ENCODE results near the gene FAR1.
"Not testable (repeated sequence)": the region's sequence is repeated elsewhere in the genome, so short reads cannot be mapped to it uniquely, and the experiment has no call there.

FAR1 gene

DNA sequence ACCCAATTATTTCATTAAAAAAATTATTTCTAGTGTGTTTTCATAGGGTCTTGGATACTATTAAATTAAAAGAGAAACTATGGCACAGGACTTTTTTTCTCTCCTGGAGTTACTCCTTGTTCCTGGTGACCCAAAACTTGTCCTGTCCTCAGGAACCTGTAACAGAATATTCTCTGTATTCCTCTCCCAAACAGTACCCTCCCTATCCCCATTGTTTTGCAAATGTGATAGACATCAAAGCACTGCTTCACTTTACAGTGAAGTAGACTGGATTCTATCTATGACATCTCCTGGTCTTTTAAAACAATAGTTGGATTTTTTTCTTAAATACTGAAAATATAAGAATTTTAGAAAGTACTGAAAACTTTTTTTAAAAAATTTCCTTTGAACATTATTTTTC, 37.2 kb downstream of the FAR1 start:
- no peak for DNase-seq (ENCODE audit: low spot score)

DNA sequence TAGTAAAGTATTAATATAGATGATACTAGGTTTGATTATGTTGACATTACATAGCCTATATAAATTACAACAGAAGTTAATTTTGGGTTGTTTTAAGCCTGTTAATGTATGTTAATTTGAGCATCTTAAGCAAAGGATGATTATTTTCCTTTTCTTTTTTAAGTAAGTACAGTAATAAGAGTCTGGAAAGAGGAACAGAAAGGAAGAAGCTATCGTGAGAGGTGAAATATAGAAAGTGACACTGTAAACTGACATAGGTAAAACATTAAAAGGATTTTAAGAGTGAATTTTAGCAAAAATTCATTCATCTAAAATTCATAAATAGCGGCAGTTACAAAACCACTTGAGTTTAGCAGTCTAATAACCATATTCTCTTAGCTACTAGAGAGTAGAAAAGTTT, 45.5 kb downstream of the FAR1 start:
- DNase-seq (ENCODE audit: low spot score) = no peak

DNA sequence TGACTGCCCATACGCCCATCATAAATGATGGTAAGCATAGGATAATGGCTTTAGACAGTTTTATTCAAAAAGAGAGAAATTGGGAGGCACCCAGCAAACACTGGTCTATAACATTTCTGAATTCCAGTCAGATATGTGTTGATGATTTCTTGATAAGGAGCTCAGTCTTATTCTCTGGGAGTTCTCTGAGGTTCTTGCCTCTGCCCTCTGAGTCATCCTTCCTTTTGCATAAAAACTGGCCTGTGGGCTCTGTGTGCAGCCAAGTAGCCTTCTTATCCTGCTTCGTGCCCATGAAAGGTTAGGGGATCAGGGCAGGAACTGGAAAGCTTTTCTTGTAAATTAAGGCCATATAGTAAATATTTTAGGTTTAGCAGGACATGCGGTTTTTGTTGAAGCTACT, 48.9 kb downstream of the FAR1 start:
- no peak for DNase-seq (ENCODE audit: low spot score)

DNA sequence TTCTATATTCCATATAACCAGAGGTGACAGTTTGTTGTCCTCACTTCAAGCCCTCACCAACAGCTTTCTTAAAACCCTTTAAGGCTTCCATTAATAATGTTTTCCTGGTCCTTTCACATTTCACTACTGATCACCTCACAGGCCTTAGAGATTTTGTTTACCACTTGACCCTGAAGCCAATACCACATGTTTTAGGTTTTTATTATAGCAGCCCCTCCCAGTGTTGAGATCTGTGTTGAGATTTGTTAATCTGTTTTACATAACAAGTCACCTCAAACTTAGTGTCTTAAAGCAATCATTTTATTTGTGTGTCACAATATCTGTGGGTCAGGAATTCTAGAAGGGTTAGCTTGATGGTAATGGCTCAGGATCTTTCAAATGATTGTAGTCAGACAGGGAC, 49.9 kb downstream of the FAR1 start:
- no peak for DNase-seq (ENCODE audit: low spot score)

DNA sequence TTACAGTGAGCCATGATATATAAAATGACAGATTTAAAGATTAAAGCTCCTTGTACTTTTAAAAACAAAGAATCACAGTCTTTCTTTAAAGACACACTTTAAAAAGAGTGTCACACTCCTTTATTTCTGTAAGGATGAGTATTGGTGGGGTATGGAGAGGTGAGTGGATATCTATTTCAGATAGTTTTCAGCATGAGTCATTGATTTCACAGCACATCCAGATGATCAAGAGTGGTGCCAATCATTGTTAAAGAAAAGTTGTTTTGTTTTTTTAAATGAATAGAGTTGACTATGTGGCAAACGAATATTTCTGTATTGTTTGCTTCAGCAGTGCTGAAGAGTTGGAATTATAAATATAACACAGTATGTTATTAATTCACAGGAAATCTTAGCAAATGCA, 52.5 kb downstream of the FAR1 start:
- no peak for DNase-seq (ENCODE audit: low spot score)

DNA sequence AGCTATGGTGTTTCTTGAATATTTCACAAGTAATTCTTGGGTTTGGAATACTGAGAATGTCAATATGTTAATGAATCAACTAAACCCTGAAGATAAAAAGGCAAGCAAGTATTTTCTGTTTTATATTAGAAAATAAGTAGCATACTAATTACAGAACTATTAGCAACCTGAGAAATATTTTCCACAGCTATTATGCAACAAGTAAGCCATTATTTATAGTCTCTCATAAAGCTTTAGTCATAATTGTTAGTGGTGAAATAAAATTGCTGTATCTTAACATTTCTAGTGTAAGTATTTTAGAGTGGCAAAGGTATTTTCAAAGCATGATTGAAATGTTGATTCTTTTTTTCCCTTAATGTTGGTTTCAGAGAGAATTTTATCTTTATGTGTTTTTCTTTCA, 53.3 kb downstream of the FAR1 start:
- no peak for DNase-seq (ENCODE audit: low spot score)

DNA sequence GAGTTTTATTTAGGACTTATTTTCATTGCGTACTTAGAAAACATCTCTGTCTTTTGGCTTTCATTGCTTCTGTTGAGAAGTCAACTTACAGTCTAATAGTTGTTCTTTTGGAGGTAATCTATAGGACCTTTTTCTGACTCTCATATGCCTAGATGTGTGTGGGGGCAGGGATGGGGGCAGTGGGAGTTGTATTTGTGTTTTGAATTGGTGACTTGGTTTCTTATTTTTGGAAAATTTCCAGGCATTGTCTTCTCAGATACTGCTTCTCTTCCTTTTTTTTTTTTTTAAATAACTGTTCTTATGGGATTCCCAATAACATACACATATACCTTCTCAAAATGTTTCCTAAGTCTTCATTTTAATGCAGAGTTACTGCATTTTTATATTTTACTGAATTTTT, 58.0 kb downstream of the FAR1 start:
- DNase-seq (ENCODE audit: low spot score) = no peak

DNA sequence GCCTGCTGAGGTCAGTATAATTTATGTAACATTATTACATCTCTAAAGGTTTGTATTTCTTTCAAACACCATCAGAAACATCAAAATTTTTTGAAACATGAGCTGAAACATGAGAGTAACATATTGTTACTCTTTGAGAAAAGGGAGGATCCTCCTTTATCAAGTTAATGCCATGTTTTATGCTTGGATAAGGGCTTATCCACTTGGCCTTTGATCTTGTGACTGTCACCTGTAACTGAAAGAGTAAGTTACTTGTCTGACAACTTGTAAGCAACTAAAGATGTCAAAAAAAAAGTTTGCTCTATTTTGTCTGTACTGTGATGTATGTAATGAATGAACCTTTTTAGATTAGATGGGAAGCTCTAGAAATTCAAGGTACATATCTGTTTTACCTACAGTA, 59.6 kb downstream of the FAR1 start:
- no peak for DNase-seq (ENCODE audit: low spot score)

DNA sequence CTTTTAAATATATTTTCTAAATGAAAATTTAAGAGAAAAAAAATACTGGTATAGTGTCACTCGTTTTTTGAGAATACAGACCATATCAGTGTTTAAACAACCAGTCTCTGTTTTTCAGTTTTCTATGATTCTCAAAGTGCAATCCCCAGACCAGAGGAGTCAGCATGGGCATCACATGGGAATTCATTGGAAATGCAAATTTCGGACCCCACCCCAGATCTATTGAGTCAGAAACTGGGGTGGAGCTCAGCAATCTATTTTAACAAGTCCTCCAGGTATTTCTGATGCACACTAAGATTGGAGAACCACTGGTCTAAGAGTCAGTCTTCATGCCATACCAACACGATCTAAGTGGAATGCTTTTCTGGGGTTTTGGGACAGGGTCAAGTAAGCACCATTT, 66.1 kb downstream of the FAR1 start:
- no peak for DNase-seq (ENCODE audit: low spot score)

DNA sequence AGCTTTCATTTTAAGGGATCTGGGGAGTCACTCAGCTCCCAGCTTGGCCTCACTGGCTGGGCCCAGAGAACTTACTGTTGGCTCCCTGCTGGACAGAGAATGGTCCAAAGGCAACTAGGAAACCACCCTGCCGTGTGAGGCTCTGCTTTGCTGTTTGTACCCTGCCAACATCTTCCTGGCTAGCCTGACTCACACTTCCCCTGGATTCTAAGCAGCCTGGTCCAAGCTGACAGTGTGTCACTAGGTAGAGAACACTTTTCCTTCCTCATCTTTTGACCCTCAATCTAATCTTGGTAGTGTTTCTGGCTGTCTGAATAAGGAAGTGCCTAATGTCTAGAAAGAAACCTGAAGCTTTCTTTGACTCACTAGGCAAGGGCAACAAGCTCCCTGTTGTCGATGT, 76.7 kb downstream of the FAR1 start:
- DNase-seq (ENCODE audit: low spot score) = no peak

DNA sequence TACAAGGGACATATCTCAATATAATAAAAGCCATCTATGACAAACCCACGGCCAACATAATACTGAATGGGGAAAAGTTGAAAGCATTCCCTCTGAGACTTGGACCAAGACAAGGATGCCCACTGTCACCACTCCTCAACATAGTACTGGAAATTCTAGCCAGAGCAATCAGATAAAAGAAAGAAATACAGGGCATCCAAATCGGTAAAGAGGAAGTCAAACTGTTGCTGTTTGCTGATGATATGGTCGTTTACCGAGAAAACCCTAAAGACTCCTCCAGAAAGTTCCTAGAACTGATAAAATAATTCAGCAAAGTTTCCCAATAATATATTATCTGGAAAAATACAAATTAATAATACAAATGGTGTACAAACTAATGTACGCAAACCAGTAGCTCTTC, 84.8 kb downstream of the FAR1 start:
- not testable (repeated sequence) for DNase-seq (ENCODE audit: low spot score)

DNA sequence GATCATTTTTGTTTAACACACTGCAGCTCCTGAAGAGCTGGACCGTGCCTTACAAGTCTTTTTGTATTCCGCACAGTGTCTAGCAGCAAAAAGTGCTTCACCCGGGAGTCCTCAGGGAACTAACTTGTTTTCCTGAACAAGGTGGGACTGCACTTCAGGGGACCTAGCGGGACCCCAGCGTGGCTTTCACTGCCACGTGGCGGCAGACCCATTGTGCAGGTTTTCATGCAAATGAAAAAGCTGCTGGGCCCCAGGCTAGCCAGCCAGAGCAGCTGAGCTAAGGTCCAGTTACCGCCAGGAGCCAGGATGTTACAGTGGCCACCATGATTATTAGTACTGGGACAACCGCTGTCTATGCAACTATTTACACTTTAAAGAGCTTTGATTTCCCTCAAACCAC, 90.6 kb downstream of the FAR1 start:
- DNase-seq (ENCODE audit: low spot score) = no peak

DNA sequence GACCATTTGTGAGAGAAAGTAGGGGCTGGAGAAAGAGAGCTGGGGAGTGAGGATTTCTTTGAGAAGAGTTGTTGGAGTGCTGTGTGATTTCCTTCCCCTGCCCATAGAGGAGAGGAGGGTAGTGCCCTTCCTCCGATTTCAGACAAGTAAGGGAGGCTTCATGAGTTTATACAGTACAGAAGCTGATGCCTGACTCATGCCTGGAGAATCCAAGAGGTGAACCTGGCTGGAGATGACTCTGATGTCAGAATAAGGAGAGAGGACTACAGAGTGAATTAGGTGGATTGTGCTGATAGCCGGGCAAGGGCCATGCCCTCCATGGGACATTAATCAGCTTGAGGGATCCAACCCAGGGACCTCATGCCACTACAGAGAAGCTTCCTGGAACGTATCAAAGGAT, 91.6 kb downstream of the FAR1 start:
- no peak for DNase-seq (ENCODE audit: low spot score)

DNA sequence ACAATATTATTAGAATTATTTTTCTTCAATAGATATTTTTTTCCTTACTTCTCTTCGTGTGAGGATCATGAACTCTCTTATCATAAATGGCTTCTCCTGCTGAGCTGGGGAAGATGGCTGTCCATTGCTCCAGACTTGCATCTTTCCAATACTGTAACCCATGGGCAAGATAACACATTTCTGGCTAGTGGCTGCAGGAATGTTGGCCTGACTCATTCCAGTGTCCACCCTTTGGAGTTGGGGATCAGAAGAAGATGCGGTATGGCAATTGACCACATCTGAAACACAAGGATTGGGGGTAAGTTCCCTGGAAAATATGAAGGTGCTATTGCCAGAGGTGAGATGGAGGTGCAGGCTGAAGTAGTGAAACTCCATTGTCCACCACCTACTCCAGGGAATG, 92.8 kb downstream of the FAR1 start:
- DNase-seq (ENCODE audit: low spot score) = no peak

DNA sequence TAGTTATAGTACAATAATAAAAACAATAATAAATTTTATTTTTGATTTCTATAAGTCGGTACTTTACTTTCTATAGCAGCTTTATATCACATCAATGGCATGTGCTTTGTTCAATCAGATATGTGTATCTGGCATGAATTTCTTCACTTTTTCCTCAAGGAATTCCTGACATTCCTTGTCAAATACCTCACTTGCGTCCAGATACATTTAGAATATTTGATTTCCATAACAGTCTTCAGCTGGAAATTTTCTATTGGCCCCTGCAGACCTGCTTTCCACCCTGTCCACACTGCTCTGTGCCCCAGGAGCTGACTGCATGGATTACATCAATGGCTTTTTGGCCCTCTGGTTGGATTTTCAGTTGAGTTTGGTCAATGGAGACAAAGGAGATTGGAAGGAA, 93.2 kb downstream of the FAR1 start:
- no peak for DNase-seq (ENCODE audit: low spot score)

DNA sequence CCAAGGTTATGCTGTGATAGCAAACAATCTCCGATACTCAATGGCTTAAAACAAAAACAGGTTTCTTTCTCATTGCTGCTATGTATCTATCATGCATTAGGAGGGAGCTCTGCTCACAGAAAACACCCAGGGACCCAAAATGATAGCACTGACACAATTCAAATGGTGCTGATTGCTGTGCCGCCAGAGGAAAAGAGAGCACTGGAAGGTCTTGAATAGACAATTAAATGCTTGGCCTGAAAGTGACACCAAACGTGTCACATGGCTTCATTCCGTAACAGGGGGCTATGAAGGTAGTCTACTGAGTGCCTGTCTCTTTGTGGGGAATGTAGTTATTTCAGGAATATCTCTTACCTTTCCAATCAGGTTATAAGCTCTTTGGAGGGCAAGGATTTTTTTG, 94.2 kb downstream of the FAR1 start:
- no peak for DNase-seq (ENCODE audit: low spot score)

DNA sequence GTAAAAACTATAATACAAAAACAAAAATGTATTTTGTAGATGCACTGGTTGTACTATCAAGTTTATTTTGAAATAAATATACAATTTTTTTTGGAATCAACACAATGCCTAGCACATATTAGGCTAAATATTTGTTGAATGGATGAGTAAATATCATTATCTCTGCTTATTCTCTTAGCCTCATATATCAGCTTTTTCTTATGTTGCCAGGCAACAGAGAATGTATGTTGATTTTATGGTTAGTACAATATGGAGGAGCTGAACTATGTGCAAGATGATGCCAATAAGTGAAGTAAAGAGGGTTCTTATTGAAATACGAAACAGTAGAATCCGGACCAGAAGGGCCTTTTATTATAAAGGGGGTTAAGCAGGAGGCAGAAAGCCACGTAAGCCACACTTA, 94.9 kb downstream of the FAR1 start:
- DNase-seq (ENCODE audit: low spot score) = no peak

DNA sequence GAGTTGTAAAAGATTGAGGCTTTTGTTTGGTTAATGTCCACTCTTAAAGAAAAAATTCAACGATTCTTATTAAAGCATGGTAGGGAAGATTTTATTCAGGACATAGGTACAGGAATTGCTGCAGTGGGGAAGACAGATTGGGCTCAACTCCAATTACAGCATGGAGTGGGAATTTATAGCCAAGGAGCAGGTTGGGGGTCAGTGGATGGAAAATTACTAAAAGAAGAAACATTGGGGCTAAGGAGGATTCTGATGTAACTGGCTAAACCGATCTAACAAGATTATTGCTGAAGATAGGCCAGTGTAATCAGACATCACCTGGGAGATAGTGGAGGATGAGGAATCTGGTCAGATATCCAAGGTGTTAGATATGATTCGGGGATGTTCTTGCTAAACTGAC, 97.4 kb downstream of the FAR1 start:
- DNase-seq (ENCODE audit: low spot score) = no peak

DNA sequence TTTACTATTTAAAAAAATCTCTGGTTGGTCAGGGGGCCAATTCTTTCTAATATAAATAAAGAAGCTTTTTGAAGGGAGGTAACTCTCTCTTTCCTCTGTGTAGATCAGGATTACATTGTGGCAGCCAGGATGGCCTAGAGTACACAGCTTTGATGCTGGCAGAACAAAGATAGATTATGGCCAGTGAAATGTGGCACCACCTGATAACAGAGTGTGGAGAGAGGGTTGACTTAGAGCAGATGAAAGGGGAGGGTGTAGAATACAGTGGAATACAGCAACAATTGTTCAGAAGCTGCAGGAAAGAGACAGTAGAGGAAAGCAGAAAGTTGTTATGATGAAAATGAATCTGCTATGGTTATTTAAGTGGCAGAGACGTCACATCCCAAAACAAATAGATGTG, 99.0 kb downstream of the FAR1 start:
- no peak for DNase-seq (ENCODE audit: low spot score)

DNA sequence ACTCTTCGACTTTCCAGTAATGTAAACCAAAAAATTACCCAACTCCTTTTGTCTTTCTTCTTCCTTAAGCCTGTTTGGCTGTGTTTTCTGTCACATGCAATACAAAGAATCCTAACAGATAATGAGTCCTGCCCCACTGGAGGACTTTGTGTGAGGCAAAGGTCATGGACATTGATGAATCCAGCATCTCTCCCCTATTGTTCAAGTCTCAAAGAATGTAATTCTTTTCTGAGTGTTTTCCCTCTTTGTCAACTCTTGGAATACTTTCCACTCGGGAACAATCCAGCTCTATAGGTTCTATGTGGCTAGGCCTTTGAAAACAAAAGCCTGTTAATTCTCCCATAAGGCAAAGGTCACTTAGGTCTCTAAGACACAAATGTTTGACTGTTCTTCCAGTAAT, 100.7 kb downstream of the FAR1 start:
- no peak for DNase-seq (ENCODE audit: low spot score)

DNA sequence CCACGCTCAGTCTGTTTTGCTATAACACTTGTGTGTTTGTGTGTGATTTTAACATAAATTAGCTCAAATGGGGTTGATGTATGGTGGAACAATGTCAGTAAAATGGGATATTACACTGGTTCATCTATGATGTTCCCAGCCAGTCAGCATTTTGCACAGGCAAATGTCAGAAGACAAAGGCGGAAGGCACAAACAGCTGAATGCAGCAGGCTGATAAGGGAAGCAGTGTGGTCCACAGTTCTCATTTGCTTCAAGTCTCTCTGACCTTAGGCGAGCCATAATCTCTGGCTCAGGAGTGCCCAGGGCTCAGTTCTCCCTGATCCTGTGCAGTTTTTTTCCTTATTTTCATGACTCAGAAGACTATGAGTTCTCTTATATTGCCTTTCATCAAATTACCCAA, 102.7 kb downstream of the FAR1 start:
- no peak for DNase-seq (ENCODE audit: low spot score)

DNA sequence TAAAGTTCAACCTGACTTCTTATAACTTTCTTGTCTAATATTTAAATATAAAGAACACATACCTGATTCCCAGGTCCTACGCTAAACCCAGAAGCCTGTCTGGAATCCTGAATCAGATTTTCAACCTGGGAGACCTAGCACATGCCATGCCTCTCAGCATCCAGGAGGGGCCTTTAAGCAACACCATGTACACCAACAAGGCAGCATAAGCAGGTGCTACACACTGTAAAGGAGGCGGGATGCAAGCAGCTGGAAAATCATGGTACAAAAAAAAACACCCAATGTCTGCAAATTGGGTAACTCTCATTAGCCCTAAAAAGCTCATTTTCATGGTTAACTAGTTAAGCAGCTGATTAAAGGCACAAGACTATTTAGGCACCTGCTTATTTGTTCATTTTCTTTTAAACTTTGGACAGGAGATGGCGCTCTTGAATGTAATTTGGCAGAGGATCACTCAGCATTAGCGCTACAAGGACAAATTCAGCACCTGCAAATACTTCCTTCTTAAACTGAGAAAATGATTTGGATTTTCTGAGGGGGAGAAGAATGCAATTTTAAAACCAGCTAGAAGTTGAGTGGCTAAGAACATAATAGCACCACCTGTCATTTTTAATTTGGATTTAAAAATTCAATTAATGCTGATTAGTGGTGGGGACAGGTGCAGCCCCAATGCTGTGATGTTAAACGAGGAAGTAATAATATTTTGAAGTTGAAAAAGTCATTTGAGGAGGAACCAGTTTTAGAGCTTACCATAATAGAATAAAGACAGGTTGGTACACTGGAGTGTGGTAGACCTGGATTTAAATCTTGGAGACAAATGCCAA, 104.0 kb downstream of the FAR1 start:
- peak; percentile 30 for DNase-seq (ENCODE audit: low spot score)

DNA sequence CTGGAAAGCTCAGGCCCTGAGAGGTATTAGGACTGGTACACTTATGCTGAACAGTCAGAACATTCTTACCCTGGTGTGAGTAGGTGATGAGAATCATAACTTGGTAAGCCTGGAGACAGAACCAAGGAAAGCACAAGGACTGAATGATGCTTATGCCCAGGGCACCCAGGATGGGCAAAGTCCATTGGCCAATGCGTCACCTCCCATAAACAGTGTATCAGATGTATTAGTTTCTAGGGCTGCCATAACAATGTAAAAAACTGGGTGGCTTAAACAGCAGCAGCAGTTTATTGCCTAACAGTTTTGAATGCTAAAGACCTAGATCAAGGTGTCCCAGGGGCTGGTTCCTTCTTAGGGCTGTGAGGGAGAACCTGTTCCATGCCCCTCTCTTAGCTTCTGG, 107.0 kb downstream of the FAR1 start:
- no peak for DNase-seq (ENCODE audit: low spot score)

DNA sequence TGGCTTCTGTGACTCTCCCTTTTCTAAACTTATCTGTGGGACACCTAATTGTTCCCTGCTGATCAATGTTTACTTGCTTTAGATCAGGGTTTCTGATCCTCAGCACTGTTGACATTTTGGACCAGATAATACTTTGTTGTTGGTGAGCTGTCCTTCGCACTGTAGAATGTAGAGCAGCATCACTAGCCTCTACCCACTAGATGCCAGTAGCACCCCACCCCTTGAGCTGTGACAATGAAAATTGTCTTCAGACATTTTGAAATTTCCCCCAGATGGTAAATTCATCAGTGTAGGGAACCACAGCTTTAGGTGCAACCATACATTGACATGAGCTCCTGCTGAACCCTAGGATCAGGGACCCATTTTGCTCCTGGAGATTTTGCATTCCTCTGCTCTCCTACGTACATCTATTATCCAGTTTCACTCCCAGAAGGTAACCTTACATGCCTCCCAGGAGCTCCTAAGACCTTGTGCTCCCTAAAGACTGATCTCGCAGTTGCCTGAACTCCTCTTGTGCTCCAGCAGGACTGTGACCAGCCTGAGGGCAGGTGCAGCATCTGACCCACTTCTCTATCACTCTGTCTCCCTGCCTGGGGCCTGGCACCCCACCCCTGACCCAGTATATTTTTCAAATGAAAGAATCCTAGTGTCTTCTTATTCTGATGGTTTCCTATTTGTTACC, 107.8 kb downstream of the FAR1 start:
- DNase-seq (ENCODE audit: low spot score) = no peak

All from germinal center (tissue), 1 donor.